Measurements from ENCODE around the gene PLEKHA4.

Gene PLEKHA4

GRCh38 chr19:48819366-48819816 is 49.0 kb downstream of the PLEKHA4 start:
- DNase-seq, result no peak

GRCh38 chr19:48818234-48818820 is 50.1 kb downstream of the PLEKHA4 start:
- peak; percentile 93 for DNase-seq

DNA sequence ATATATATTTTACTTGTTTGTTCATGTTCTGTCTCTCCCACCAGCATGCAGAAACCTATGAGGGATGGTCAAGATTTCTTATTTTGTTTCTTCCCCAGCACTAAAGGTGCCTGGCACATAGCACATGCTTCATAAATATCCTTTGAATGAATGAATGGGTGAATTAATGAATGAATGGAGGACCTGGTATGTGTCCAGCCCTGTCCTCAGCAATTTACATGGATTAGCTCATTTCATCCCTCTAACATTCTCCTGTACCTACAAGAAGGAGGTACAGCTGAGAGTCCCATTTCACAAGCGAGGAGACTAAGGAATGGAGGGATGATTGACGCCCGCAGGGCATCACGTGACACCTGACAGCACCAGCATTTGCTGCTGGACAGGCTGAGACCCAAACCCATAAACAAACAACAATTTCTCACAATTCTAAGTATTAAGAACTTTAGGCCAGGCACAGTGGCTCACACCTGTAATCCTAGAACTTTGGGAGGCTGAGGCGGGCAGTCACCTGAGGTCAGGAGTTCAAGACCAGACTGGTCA is 50.8 kb downstream of the PLEKHA4 start:
- DNase-seq, result no peak

- peak; percentile 19 for DNase-seq
These were observed 52.4 kb downstream of the PLEKHA4 start for GRCh38 chr19:48815870-48816501.

- no peak for DNase-seq
These were observed 53.5 kb downstream of the PLEKHA4 start for GRCh38 chr19:48814895-48815294.

- no peak for DNase-seq
These were observed 55.1 kb downstream of the PLEKHA4 start for GRCh38 chr19:48813123-48813913.

DNA sequence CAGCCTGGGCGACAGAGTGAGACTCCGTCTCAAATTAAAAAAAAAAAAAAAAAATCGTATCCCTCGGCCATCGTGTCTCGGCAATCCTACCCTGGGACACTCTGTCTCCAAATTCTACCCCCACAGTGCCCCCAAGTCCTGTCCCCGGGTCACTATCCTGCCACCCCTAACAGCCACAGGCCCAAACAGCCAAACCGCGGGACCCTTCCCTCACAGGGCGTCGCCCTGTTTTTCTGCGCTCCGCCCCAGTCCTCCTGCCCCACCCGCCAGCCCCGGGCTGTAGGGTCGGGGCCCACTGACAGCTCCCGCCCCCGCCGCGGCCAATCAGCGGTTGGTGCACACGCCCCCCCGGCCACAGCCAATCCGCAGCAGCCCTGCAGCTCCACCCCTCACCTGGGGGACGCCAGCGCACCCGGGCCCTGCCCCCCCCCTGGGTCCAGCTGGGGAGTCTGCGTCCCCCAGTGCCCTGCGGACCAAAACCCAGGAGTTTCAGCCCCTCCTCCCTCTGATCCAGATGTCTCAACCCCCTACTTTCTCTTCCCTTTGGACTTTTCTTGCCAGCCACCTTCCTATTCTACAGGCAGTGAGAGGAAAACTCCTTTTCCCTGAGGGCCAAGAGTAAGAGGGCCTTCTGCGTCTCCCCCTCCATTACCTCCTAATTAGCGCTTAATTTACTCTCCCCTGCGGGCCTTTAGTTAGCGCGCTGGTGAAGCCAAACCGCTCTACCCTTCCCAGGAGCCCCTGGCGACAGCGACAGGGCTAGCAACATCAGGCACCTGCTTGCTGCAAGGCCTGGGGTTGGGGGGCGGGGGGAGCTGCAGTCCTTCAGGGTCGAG is 56.1 kb downstream of the PLEKHA4 start:
- no peak for DNase-seq

DNA sequence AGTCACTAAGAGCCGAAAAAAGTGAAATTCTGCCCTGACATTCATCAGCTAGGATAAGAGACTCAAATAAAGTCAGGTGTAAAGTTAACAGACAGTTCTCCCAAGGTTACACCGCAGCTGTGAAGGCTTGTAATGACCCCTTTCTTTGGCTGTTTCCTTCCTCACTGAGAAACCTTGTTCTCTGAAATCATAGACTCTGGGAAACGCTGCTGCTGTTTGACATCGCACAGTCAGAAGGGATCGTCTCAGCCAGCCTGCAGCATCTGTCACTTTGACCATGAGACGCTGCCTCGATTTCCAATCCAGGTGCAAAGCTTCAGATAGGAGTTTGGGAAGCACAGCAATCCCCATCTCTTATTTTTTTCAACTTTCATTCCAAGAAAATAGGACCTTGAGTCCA is 58.3 kb downstream of the PLEKHA4 start:
- no peak for DNase-seq

GRCh38 chr19:48807590-48808308 is 60.7 kb downstream of the PLEKHA4 start:
- no peak for DNase-seq

GRCh38 chr19:48806818-48807589 is 61.4 kb downstream of the PLEKHA4 start:
- DNase-seq, result no peak

- peak; percentile 30 for DNase-seq
These were observed 61.9 kb downstream of the PLEKHA4 start for GRCh38 chr19:48806518-48806817.

- DNase-seq, result no peak
These were observed 63.0 kb downstream of the PLEKHA4 start for GRCh38 chr19:48805452-48805851.

DNA sequence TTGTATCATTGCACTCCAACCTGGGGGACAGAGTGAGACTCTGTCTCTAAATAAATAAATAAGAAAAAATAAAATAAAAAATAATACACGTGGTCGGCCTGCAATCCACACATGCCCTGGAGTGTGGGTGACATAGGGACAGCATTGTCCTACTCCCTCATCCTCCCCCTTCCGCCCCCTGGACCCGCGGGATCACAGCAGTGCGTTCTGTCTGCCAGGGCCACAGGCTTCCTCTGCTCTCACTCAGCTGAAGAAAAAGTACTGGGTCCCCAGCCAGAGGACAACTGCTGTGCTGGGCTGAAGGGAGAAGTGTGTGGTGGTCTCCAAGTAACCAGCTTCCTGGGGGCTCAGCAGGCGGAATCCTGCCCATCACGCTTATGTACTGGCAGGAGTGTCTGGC is 63.9 kb downstream of the PLEKHA4 start:
- DNase-seq, result no peak

GRCh38 chr19:48802623-48803022 is 65.8 kb downstream of the PLEKHA4 start:
- no peak for DNase-seq

DNA sequence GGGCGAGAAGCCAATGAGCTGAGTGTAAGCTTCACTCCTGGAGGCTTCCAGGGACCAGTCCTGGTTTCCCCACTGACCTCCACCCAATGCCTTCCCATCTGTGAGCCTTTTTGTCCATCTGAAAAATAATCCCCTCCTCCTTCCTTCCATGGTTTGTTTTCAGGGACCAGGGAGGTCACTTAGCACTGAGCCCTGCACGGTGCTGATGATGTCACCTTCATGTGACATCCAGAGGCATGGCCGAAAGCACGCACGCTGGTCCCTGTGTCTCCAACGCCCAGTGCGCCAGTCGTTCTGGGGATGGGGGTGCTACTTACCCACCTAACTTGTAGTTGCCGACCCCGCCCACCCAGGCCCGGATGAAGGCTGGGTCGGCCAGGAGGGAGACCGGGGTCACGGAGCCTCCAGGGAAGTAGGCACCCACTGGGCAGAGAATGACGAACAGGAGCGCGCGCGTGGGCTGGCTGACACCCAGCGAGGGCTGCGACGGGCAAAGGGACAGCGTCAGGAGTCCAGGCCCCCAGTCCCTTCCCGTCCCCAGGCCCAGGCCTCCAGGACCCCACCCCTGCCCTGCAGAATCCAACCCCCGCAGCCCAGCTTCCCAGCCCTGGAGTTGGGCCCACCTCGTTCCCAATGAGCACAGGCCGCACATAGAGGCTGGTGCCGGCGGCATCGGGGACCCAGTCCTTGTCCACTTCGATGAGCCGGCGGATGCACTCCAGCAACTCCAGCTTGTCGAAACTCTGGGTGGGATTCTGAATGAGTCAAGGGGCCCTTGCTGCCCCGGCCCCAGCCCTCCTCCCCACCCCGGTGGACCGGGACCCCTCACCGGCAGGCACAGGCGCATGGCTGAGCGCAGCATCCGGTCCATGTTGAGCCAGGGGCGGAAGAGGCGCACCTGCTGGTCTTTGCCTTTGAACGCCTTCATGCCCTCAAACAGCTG is 68.8 kb downstream of the PLEKHA4 start:
- DNase-seq, result no peak

GRCh38 chr19:48798937-48799336 is 69.5 kb downstream of the PLEKHA4 start:
- DNase-seq, result peak; percentile 54

GRCh38 chr19:48797103-48797502 is 71.3 kb downstream of the PLEKHA4 start:
- DNase-seq, result no peak

- DNase-seq, result no peak
These were observed 71.9 kb downstream of the PLEKHA4 start for GRCh38 chr19:48796298-48797083.

- DNase-seq, result no peak
These were observed 72.7 kb downstream of the PLEKHA4 start for GRCh38 chr19:48795685-48796070.

Data from NCI-H345 (cell line).